Superior temporal gyrus (tissue), 1 donor: ENCODE measurements around the gene MYL7.

Source experiments
- DNase-seq: peaks from one replicate; pipeline ENCODE4 v3.0.0-alpha.2; 2016; ENCODE audit errors: extremely low spot score

The MYL7 gene

GRCh38 chr7:44100458-44101302 lies 40.5 kb downstream of the MYL7 start:
- no peak for DNase-seq

GRCh38 chr7:44099669-44100068 lies 41.5 kb downstream of the MYL7 start:
- no peak for DNase-seq

DNA sequence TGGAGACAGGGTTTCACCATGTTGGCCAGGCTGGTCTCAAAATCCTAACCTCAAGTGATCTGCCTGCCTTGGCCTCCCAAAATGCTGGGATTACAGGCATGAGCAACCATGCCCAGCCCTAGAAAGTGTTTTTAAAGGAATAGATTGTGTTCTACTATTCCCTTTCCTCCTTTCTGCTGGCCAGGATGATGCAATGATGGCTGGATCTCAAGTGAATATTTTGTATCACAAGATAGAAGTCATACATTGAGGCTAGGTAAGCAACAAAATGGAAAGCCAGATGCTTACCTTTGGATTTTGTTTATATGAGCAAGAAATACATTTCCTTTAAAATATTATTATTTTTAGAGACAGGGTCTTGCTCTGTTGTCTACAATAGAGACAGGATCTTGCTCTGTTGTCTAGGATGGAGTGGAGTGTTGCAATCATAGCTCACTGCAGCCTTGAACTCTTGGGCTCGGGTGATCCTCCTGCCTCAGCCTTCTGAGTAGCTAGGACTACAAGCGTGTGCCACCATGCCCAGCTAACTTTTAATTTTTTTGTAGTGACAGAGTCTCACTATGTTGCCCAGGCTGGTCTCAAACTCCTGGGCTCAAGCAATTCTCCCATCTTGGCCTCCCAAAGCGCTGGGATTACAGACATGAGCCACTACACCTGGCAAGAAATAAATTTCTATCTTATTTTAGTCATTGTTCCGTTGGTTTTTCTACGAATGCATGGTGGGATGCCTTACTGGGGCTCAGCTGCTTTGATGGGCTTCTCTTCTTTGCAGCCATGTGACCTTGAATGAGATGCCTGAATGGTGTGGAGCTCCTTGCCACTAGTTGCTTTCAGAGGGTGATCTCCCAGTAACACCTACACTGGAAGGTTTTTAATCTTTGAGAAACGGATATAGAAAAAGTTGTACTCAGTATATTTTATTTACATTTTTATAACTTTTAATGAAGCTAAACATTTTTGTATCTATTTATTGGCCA lies 42.8 kb downstream of the MYL7 start:
- no peak for DNase-seq

- DNase-seq, result no peak
These were observed 43.8 kb downstream of the MYL7 start for GRCh38 chr7:44097064-44097932.

GRCh38 chr7:44096326-44096881 lies 44.7 kb downstream of the MYL7 start:
- DNase-seq, result no peak

DNA sequence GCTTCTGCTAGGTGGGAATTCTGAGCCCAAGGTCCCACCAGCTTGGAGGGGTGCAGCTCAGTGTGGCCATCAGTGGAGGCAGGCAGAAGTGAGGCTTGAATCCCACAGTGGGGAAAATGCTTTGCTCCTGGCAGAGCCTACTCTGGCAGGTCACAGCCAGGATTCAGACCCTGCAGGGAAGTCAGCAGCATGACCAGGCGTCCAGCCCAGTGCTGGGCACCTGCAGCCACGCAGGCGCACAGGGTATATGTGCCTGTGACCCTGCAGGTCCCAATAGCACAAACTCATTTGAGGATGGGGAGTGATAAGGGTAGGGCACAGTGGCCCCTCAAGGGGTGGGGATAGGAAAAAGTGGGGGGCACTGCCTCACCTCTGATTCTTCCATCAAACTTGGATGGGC lies 45.4 kb downstream of the MYL7 start:
- no peak for DNase-seq

DNA sequence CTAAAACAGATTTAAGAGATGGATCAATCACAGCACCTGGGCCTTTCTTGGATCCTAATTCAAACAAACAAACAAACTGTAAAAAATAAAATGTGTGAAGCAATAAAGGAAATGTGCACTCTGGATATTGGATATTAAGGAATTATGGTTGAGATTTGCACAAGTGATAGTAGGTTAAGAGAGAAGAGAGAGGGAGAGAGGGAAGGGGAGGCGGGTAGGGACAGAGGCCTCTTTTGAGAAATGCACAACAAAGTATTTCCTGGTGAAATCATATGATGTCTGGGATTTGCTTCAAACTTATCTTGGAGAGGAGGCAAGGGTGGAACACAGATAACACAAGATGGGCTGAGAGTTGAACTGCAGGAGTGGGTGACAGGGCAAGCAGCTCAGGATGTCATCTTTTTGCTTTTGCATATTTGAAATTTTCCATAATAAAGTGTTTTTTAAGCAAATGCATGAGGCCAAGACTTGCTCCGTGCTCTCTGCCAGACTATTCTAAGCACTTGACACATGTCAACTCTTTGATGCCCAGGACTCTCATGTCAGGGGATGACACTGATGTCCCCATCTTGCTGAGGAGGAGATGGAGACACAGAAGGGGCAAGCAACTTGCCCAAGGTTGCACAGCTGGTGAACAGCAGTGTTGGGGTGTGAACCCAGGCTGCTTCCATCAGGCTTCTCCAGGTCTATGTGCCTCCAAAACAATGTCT lies 46.1 kb downstream of the MYL7 start:
- no peak for DNase-seq

DNA sequence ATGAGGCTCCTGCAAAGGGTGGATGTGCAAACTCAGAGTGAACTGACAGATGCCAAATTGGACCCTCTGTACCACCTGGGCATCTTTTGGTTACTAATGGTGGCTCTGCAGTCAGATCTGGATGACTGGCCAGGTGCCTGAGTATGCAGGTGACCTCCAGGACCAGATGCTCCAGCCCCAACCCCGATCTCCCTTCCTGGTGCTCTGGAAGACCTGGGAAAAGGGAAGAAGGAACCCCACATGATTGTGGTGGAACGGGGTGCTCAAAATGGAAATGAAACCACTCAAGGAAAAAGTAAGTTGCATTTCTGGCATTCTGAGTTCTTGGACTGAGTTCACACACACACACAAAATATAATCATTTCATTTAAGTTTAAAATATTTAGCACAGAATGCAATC lies 46.8 kb downstream of the MYL7 start:
- no peak for DNase-seq

GRCh38 chr7:44093102-44093641 lies 48.0 kb downstream of the MYL7 start:
- no peak for DNase-seq
